ENCODE data around the gene CEP78.

Gene CEP78

DNA sequence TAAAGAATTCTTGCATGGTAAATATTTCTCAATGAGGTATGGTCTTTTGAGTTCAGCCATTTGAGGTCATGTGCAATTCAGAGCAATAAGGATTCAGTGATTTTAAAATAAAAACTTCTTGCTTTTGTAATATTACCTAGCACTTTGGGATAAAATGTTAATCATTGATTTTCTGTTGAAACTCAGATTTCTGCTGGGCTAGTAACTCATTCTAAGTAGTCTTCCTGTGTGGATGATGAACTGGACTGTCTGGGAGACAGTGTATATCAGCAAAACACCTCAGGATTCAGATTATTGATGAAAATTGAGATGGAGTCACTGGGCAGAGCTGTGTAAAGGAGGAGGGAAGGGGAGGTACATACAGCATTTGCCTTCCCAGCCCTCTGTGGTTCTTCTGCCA lies 50.2 kb downstream of the CEP78 start:
- DNase-seq (ENCODE audit: low read depth in 2 of 2), result no peak

DNA sequence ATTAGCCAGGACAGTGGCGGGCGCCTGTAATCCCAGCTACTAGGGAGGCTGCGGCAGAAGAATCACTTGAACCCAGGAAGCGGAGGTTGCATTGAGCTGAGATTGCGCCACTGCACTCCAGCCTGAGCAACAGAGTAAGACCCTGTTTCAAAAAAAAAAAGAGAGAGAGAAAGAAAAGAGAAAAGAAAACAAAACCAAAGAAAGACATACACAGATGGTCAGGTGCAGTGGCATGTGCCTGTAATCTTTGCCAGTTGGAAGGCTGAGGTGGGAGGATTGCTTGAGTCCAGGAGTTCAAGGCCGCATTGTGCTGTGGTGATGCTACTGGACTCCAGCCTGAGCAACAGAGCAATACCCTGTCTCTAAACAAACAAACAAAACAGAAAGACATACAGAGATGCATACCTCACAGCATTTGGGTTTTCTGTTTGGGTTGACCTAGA lies 51.1 kb downstream of the CEP78 start:
- DNase-seq (ENCODE audit: low read depth in 2 of 2), result no peak

DNA sequence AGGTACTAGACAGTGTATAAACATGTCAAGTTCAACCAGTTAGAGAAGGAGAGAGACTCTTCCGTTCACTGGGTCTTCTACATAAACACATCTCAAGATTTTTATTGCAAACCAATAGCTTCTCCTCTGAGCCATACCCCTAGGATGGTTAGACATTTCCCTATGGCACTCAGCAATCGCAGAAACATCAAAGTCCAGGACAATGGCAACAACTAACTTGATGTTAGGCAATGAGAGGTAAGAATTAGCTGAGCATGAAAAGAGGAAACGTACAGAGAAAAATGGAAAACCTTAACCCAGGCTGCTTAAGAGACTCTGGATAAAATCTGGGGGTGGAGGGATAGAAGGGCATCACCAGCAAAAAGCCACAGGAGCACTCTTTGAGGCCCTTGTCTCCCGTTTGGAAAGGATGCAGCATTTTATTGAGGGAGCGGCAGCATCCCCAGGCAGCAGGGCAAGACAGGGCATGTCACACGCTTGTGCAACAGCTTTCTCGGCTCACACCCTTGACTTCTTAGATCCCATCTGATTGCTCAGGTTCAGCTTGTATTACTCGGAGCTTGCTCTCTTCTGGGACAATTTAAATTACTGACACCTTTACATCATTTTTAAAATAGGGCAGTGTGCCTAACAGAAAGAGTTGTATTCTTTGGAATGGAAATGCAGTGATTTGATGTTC lies 52.5 kb downstream of the CEP78 start:
- no peak for DNase-seq (ENCODE audit: low read depth in 2 of 2)

DNA sequence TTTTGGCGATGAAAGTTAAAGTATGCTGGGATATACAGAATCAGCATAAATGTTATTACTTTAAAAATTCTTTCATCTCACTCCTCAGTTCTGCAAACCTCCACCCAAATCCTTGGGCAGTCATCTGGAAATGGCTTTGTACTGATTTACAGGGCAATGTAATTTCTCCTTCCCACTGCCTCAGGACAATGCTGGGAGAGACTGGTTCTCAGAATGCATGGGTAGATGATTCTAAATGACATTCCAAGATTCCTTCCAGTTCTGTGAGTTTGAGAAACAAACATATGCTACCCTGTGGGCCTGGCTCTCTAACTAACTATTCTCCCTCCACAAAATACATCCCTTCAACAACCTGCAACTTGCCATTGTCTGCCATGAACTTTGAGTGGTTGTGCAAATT lies 53.6 kb downstream of the CEP78 start:
- no peak for DNase-seq (ENCODE audit: low read depth in 2 of 2)

DNA sequence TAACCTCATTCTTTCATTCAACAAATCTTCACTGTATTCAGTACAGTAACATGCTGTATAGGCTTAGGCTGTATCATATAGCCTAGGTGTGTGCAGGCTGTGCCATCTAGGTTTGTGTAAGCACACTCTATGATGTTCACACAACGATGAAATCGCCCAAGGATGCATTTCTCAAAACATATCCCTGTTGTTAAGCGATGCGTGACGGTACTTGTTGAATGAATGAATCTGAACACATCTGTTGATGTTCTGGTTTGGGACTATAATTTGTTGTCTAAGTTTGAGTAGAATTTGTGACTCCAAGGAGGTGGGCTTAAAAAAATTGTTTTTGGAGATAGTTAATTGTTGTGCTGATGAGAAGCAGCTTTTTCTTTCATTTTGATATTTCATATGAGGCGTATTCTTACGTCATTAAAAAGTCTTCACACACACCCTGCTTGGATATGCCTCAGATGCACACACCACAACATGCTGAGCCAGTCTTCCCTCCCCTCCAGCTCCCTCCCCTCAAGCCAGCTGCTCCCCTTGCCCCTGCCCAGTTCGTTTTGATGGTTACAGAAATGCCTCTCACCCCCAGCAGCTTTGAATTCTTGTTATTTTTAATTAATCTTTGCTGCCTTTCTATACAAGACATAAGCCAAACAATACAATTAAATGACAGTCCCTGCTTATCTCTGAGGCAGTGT lies 55.5 kb downstream of the CEP78 start:
- DNase-seq (ENCODE audit: low read depth in 2 of 2), result no peak

DNA sequence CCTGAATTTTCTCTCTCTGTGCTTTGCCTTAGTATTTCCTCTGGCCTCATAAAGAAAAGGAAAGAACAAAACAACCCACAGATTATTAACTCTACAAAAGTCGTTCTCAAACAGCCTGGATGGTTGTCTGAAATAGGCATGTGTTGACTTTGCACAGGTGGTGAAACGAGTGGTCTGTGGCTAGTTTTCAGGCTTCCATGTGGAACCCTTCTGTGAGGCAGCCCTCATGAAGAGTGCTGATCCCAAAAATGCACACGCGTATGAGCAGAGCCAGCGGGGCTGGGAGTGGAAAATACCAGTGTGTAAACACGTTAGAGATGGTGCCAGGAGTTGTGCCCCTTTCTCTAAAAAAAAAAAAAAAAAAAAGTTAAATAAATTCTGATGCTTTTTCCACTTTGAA lies 56.2 kb downstream of the CEP78 start:
- DNase-seq (ENCODE audit: low read depth in 2 of 2), result no peak

DNA sequence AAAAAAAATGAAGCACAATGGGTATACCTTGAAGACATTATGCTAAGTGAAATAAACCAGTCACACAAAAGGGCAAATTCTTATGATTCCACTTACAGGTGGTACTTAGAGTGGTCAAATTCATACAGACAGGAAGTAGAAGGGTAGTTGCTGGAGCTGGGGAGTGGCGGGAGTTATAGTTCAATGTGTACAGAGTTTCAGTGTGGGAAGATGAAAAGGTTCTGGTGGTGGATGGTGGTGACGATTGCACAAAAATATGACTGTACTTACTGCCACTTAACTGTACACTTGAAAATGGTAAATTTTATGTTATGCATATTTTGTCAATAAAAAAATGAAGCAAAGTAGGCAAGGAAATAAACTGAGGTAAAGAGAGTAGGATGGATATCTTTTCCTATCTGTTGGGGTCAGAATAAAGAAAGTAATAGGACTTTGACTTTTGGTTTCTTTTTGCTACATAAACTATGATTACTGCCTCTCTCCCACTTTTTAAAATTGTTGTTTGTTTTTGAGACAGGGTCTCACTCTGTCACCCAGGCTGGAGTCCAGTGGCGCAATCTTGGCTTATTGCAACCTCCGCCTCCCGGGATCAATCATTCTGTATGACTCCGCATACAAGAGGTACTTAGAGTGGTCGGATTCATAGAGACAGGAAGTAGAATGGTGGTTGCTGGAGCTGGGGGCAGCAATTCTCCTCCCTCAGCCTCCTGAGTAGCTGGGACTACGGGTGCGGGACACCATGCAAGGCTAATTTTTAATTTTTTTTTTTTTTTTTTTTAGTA lies 57.0 kb downstream of the CEP78 start:
- no peak for DNase-seq (ENCODE audit: low read depth in 2 of 2)

DNA sequence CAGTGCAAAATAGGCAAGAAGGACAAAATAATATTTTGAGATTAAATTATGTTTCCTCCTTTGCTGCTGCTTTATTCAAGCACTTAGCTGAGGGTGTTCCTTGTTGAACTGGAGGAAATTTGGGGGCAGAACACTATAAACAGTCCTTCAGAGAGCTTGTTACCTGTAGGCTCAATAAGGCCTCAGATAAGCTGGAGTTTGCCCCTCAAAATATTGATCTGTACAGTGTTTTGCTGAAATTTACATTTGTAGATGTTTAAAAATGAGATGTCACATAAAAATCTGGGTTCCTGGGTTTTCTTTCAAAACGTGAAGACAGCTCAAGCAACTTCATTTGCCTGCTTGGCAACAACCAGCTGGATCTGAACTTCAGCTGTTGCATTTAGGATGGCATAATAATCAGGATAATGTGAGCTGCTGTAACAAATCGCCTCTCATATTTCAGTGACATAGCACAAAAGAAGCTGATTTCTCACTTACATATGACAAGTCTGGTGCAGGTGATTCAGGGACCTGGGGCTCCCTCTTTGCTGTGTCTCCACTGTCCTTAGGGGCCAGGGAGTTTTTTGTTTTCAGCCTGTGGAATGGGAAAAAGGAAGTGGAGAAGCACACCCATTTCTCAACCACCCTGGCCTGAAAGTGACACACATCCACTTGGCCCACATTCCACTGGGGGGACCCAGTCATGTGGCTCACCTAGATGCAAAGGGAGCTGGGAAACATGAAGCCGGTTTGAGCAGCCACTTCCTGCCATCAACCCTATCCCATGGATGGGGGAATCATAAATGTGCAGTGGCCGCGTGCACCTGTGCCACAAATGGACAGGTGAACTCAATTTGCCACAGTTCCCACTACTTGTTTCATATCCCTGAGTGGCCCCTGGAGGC lies 58.7 kb downstream of the CEP78 start:
- no peak for DNase-seq (ENCODE audit: low read depth in 2 of 2)

DNA sequence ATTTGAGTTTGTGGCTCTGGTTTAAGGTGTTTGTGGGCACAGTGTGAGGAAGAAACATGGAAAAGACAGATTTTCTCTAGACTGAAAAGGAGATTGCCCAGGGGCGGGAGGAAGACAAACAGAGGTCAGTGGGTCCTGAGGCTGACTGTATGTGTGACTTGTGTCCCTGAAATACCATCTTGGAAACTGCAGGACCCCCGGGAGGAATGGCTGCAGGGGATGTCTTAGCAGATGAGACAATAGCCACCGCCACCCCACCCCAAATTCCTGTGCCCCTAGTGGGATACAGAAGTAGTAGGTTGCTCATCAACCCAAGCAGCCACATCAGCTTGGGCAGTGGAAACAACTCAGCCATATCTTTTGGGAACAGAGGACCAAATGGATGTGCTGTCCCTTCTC lies 59.3 kb downstream of the CEP78 start:
- DNase-seq (ENCODE audit: low read depth in 2 of 2), result no peak

DNA sequence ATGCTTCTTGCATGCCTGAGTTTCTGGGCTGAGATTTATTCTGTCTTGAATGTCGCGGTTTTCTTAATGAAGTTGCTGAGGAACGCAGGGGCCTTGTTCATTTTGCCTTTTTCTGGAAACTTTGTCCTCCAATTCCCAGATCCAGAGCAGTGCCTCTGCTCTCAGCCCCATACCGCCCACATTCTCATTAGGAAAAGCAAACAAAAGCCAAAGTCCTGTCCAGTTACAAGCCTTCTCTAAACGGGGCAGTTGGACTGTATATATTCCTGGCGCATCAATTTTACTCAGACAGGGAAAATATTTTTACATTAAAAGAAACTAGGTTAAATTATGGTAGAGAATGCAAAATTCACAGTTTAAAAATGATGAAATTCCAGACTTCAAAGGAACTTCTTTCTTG lies 59.9 kb downstream of the CEP78 start:
- DNase-seq (ENCODE audit: low read depth in 2 of 2), result no peak

DNA sequence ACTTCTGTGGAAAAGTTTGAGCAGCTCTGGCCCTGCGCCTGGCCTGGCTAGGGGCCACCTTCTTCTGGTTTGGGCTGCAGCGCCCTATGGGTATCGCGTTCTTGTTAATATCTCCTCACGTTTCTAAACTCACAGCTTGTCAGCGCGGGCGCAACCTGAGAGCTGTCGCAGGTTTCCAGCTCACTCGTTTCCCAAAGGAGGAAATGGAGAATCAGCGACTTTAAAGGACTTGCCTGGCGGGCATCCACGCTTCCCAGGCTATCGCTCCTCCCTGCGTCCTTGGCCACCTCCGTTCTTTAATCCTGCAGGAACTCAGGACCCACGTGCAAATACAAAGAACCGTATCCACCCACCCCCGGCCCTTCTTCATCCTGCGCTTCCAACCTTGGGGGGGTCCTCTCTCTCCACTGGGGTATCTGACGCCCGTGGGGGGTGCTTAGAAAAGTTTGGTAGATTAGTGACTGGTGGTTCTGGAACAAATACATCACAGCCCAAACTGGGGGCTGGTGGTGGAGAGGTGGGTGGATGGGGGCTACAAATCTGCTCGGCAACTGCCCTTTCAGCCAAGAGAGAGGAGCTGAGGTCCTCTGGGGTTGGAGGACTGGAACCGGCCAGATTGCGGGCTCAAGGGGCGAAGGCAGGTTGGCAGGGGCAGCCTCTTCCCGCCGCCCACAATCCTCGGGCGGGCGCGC lies 60.5 kb downstream of the CEP78 start:
- DNase-seq (ENCODE audit: low read depth in 2 of 2), result peak in 1 of 2 donors; percentile 5

DNA sequence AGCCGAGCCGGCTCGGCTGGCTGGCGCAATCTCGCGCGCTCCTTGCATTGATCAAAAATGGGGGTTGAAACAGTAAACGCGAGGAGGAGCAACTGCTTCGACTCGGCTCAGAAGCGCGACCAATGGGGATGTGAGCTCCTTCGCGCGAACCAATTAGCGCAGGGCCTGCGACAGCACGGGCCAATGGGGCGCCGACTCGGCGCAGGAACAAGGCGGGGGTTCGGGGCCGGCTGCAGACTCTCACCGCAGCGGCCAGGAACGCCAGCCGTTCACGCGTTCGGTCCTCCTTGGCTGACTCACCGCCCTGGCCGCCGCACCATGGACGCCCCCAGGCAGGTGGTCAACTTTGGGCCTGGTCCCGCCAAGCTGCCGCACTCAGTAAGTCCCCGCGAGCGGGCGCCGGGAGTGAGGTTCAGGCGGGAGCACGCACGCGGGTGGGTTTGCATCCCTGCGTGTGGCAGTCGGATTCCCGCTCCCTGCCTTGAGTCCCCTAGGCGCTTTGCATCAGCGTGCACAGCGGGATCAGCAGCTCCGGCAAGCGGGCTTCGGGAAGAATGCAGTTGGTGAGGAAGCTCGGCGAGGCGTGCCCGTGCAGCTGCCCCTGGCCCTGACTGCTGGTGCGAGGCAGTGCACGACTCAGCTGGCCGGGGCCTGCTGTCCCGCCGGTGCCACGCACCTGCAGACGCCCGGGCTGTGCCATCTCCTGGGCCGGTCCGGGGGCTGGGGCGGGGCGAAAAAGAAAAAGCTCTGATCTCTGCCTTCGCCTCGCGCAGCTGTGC lies 61.2 kb downstream of the CEP78 start, which contains the start of gene PSAT1:
Gene PSAT1 (plus strand): TSS at position 233 of the 779 bp plus-strand sequence. CDS start 86 bp downstream, at position 319.
- DNase-seq (ENCODE audit: low read depth in 2 of 2), result peak; percentile 80 to 82

DNA sequence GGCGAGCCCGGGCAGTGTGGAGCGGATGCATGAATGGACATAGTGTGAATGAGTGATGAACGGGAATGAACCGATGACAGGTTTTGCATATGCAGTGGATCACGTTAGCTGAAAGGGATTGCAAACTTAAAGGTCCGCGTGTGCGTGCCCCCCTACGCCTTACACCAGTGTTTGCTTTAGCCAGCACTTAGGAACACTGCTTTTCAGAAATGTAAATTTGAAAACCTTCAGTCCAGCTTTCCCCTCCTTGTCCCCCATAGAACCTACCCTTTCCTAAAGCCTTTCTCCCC lies 61.7 kb downstream of the CEP78 start:
- no peak for DNase-seq (ENCODE audit: low read depth in 2 of 2)

DNA sequence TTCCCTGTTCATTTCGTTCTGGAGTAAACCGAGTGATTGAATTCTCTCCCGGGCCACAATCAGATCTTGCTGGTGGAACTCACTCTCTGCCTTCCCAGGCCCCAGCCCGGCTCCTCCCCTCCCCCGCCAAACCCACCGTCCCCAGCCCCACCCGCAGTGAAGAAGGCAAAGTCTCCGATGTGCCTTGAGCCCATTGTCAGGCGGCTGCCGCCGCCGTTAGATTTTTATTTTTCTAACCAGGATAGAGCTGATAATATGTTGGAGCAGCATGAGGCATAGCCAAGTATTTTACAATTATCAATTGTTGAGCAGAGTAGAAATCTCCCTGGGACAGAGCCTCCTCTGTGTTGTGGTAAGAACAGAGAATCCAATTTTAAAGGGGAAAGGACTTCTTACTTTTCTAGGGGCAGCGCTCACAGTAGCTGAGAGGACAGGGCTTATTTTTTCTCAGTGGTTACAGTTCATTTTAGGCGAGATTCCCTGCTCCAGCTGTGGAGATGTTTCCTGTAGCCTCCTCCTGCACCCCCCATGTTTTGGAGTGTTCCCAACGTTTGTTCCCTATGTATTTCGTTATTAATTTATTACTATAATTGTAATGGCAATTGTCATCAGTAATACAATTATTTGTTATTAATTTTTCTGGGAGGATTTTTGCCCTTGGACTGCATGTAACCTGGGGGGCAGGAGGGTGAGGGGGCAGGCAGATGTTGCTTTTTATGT lies 62.3 kb downstream of the CEP78 start:
- DNase-seq (ENCODE audit: low read depth in 2 of 2), result peak in 1 of 2 donors; percentile 20

DNA sequence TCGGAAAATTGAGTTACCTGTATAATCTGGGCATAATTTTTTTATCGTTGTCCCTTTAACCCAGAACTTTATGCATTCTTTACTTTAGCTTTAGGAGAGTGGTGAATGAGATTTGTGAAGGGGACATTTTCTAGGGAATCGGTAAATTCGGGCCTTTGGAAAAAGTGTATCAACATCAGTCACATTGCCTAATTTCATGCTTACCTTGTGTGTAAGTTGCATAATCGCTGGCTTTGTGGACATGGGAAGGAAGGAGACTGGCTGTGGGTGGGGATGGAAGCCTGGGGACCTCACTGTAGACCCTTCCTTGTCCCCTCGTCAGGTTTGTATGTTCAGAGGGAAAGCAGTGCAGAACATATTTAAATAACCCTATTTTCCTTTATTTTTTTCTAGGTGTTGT lies 64.3 kb downstream of the CEP78 start:
- no peak for DNase-seq (ENCODE audit: low read depth in 2 of 2)

DNA sequence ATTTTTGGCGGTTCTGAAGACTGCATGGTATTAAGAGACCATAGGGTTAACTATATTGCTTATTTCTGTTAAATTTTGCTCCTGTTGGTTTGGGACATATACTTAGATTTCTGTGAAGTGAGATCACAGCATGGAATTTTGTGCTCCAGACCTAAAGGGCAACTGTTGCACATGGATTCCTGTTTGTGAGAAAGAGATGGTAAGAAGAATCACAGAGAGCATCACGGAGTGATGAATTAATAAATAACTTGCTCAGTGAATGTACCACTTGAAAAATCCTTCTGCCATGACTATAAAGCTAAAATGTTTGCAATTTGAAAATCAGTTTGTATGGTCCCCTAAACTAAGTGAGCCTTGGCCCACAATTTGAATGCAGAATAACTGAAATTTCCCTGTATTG lies 65.6 kb downstream of the CEP78 start:
- DNase-seq (ENCODE audit: low read depth in 2 of 2), result no peak

DNA sequence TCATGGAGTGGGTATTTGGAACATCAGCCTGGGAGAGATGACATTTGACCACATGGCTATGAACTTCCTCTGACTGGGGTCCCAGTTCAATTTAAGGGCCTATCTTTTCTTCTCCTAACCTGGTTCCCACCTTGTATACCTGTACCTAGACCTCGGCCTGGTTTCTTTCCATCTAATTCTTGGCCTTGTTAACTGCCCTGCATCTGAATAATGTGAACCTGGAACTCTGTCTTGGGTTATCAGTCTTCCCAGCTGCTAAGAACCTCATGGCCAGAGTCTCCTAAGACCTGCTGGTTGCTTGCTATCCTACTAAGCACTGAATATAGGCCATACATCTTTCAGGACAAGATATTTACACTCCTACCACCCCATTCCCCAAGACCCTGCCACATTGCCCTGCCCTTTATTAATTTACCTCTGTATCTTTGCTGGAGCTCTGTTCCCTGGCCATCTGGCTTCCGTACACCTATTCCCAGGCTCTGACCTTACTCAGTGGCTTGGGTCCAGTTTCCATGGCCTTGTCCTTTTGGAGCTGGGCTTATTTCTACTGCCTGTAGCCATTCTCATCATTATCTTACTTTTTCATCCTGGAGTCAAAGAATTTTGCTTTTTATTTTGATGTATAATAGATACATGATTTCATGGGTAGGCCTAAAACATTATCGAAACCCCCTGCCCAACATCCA lies 67.6 kb downstream of the CEP78 start:
- DNase-seq (ENCODE audit: low read depth in 2 of 2), result no peak

DNA sequence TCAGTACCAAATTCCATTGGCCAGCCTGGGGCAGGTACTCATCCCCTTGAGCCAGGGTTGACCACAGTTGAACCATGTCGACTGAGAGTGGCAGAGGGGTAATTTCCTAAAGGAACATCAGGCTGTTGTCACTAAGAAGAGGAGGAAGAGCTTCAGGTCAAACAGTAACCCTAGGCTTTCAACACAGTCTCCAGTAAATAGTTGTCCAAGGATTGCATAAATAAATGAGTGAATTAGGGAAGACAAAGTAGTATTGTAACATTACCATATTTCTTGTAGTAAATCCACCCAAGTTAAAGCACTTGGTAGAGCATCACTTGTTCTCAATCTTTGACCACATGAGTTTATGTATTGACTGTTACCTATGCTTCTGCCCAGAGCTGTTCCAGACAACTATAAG lies 68.5 kb downstream of the CEP78 start:
- DNase-seq (ENCODE audit: low read depth in 2 of 2), result no peak

Data from stimulated activated CD4-positive, alpha-beta T cell treated with anti-CD3 and anti-CD28 coated beads, Interleukin-1b, Interleukin-23, amount 100 ng/mL, for 4 hours (primary cell).